Epithelial cell of proximal tubule (primary cell): ENCODE measurements around the gene MAGI1. TPM values are rescaled to one million over a fixed set of nuclear protein-coding genes. Genes with fewer than 3 reads are reported as not detected.

Experiments used
- DNase-seq: peaks from one replicate; pipeline ENCODE4 v3.0.0-alpha.2; 2011; ENCODE audit warnings: low read depth
- H3K4me3 ChIP-seq: 2 replicates; pipeline ENCODE4 v1.5.1; 2011; ENCODE audit warnings: low read depth, mild to moderate bottlenecking, low read length
- CTCF ChIP-seq: conservative IDR thresholded peaks from 2 replicates; pipeline ENCODE4 v1.5.1; 2012; ENCODE audit warnings: low read depth, mild to moderate bottlenecking, low read length
- total RNA-seq: library from RNA; depleted of rRNA; stranded (reverse); fragments of >200 nt; gene quantifications from 2 replicates; pipeline ENCODE4 v1.2.3, GENCODE V29; 2015

Gene MAGI1
- total RNA-seq, 1 donor from 2014 or later, result 9.6 TPM

GRCh38 chr3:65938676-65939075, 100.0 kb downstream of the MAGI1 start:
- no peak for TF ChIP-seq CTCF
- H3K4me3 ChIP-seq, result no peak overlapping the region
- no peak for DNase-seq

GRCh38 chr3:65938147-65938546, 100.6 kb downstream of the MAGI1 start:
- no peak overlapping the region for H3K4me3 ChIP-seq
- no peak for DNase-seq
- no peak for TF ChIP-seq CTCF

GRCh38 chr3:65936908-65937638, 101.6 kb downstream of the MAGI1 start:
- TF ChIP-seq CTCF, result no peak
- no peak overlapping the region for H3K4me3 ChIP-seq
- no peak for DNase-seq

GRCh38 chr3:65935724-65936123, 103.0 kb downstream of the MAGI1 start:
- TF ChIP-seq CTCF, result no peak
- no peak for DNase-seq
- no peak overlapping the region for H3K4me3 ChIP-seq

- H3K4me3 ChIP-seq, result no peak overlapping the region
- TF ChIP-seq CTCF, result no peak
- no peak for DNase-seq
Measured at GRCh38 chr3:65930648-65931047, 108.1 kb downstream of the MAGI1 start.

- no peak overlapping the region for H3K4me3 ChIP-seq
- no peak for TF ChIP-seq CTCF
- peak; percentile 64 for DNase-seq
Measured at GRCh38 chr3:65928110-65928509, 110.6 kb downstream of the MAGI1 start.

- no peak for TF ChIP-seq CTCF
- H3K4me3 ChIP-seq, result no peak overlapping the region
- DNase-seq, result no peak
Measured at GRCh38 chr3:65927576-65927975, 111.1 kb downstream of the MAGI1 start.
